Heart left ventricle (tissue), 16 donors: ENCODE results near the gene ELAVL1. TPM values are rescaled to one million over a fixed set of nuclear protein-coding genes. Genes with fewer than 3 reads are reported as not detected.

Experiments used
- ATAC-seq, 4 donors: fragments of 200-7000 bp; cut with Tn5 transposase; one replicate each; pipeline ENCODE4 v1.9.1; 2020 to 2022; ENCODE audit warnings: moderate library complexity in 4 of 4, mild to moderate bottlenecking in 3 of 4, moderate number of reproducible peaks in 1 of 4
- DNase-seq, 5 donors: peaks; one replicate each; pipeline ENCODE4 v3.0.0-alpha.2; 2020
- H3K27ac ChIP-seq, 12 donors: fragments of 200-600 bp; sonication (generic) in 4 of 12; one replicate each; pipeline versions ENCODE4 v1.5.0 to v1.8.0; 2016 to 2022; ENCODE audit warnings: mild to moderate bottlenecking in 2 of 12
- H3K27me3 ChIP-seq, 9 donors: fragments of 200-600 bp; sonication (generic) in 2 of 9; one replicate each; pipeline versions ENCODE4 v1.5.1 to v1.8.0; 2016 to 2022; ENCODE audit warnings: mild to moderate bottlenecking in 3 of 9
- H3K36me3 ChIP-seq, 9 donors: fragments of 200-600 bp; sonication (generic) in 2 of 9; one replicate each; pipeline versions ENCODE4 v1.5.0 to v1.8.0; 2018 to 2022; ENCODE audit warnings: mild to moderate bottlenecking in 2 of 9
- H3K4me1 ChIP-seq, 12 donors: fragments of 200-600 bp; sonication (generic) in 4 of 12; one replicate each; pipeline versions ENCODE4 v1.5.0 to v1.8.0; 2016 to 2022; ENCODE audit warnings: mild to moderate bottlenecking in 3 of 12
- H3K4me3 ChIP-seq, 12 donors: fragments of 200-600 bp; sonication (generic) in 4 of 12; one replicate each; pipeline versions ENCODE4 v1.5.0 to v1.8.0; 2017 to 2022; ENCODE audit warnings: mild to moderate bottlenecking in 9 of 12, moderate library complexity in 4 of 12
- H3K9me3 ChIP-seq, 12 donors: fragments of 200-600 bp; sonication (generic) in 4 of 12; one replicate each; pipeline versions ENCODE4 v1.5.0 to v1.8.0; 2016 to 2022; ENCODE audit warnings: mild to moderate bottlenecking in 1 of 12
- CTCF ChIP-seq, 12 donors: fragments of 200-600 bp; sonication (generic) in 4 of 12; IDR thresholded peaks; one replicate each; pipeline versions ENCODE4 v1.5.0 to v1.8.0; 2018 to 2022; ENCODE audit warnings: antibody characterized with exemption in 12 of 12, mild to moderate bottlenecking in 5 of 12
- POLR2A ChIP-seq, 2 donors: fragments of 450-650 bp; IDR thresholded peaks; one replicate each; pipeline ENCODE4 v1.6.1; 2017; ENCODE audit warnings: antibody characterized with exemption in 2 of 2, mild to moderate bottlenecking in 2 of 2, moderate library complexity in 2 of 2
- WGBS, 4 donors: extraction: QIAGEN DNeasy Blood & Tissue Kit in 2 of 4; methylation state at CpG; one replicate each; pipeline versions ENCODE4 v1.1.5 to v1.1.7; 2013 to 2018; 5-methylcytosine and 5-hydroxymethylcytosine counted together
- intact Hi-C, 10 donors: fragments of 100-400 bp; cut with DNase I; formaldehyde crosslinking; loops; one replicate each; pipeline versions ENCODE4 v1.11.1 to v1.14.2; 2022
- polyA plus RNA-seq, 2 donors: library from polyadenylated mRNA; stranded (reverse); fragments of 200-250 nt; gene quantifications; one replicate each; pipeline ENCODE4 v1.2.3, GENCODE V29; 2013
- total RNA-seq, 9 donors: library from RNA; depleted of rRNA in 2 of 9; stranded (reverse); fragments of >200 nt in 2 of 9; fragmentation: NEBNext Ultra II Directional in 3 of 9; extraction: Animal tissue kit (Norgen Biotek cat#: 25700) in 3 of 9; gene quantifications; one replicate each; pipeline versions ENCODE4 v1.1.0 to v1.2.4, GENCODE V29; 2016 to 2023
- donor health status: ischemic (EF 13 %, LVEDD 7.1; RV severe dilation, severe dysfunction).
- donor health status: healthy with polysubstance abuse.
- donor health status: DM: no; HTN: yes; CAD: no.
- donor health status: DM: no; HTN: no; CAD: no.
- donor health status: ischemic (EF 25% LVEDD 6.9; RV normal size, moderate dysfunction).
- donor health status: ischemic (EF 25% LVEDD 5.7; RV mildly dilated, moderate dysfunction).
- donor health status: healthy.
- donor health status: DM: yes; HTN: yes; CAD: no.
- donor health status: ischemic (EF 35%, LVEDD 5.7; RV mildly dilated, moderate dysfunction).
- donor health status: nonischemic (EF 11% LVEDD 7.7; RV severe dilation, severe dysfunction).
- donor health status: DM: yes; HTN: yes; CAD: no.
- donor health status: PGD.
- donor health status: ischemic (EF 29% LVEDD 5.4; RV normal size, mild dysfunction).
- donor health status: nonischemic (EF 23%, LVEDD 6.1; RV moderate dilation, normal function).

Gene ELAVL1
- total and polyA plus RNA-seq, 11 donors: 9.8 to 62.0 (median 52.6) TPM

DNA sequence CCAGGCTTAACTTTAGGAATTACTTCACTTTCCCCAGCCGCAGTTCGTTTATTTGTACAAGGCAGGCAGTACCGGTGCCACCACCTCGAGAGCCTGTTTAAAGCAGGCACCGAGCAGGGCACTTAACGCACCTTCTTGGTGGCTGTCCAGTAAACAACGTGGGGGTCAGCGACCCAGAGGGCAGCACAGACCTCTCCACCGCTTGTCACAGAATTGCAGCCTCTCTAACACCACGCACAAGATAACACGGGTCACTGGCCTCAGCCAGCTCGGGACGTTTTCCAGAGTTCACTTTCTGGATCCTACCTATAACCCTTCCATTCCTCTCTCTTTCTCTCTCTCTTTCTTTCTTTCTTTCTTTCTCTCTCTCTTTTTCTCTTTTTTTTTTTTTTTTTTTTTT is 16.8 kb upstream of the ELAVL1 start:
- 84 to 87% (median 86%) methylated on average over 13 of the region's 13 CpGs for WGBS, 4 donors

DNA sequence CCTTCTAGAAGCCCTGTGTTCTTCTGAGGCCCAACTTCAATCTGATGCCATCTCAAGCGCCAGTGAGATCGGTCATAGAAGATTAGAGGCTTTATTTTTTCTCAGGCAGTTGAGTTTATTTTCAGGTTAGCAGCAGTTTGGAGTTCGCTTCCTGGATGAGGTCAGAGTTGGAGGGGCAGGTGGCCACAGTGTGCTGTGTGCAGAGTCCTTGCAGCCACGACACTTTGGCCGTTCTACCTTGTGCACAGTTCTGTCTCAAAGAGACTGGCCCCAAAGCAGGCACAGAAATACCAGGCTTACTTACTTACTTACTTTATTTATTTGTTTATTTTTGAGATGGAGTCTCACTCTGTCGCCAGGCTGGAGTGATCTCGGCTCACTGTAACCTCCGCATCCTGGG is 15.9 kb upstream of the ELAVL1 start:
- intact Hi-C loops: no loop called here
- H3K4me1 ChIP-seq: no peaks in the 10 kb centered on the region
- no peaks in the 10 kb centered on the region for H3K9me3 ChIP-seq
- ATAC-seq: no peak
- no peaks in the 10 kb centered on the region for H3K36me3 ChIP-seq
- H3K27me3 ChIP-seq: no peaks in the 10 kb centered on the region
- no peak overlapping the region for H3K4me3 ChIP-seq
- 82 to 90% (median 87%) methylated on average over 8 of the region's 8 CpGs for WGBS, 4 donors
- no peak overlapping the region for H3K27ac ChIP-seq
- no peak for DNase-seq
- TF ChIP-seq POLR2A (IDR thresholded peaks at IDR 0.05) (no peak), CTCF (IDR thresholded peaks at IDR 0.05) (no peak)

More for the DNA sequence above, 16.8 kb upstream of the ELAVL1 start:
- H3K27me3 ChIP-seq: no peaks in the 10 kb centered on the region
- H3K27ac ChIP-seq: no peak overlapping the region
- no peaks in the 10 kb centered on the region for H3K36me3 ChIP-seq
- H3K4me1 ChIP-seq: no peaks in the 10 kb centered on the region
- intact Hi-C loops: no loop called here
- no peak overlapping the region for H3K4me3 ChIP-seq
- TF ChIP-seq CTCF (IDR thresholded peaks at IDR 0.05): no peak
- TF ChIP-seq POLR2A (IDR thresholded peaks at IDR 0.05): no peak
- no peaks in the 10 kb centered on the region for H3K9me3 ChIP-seq
- DNase-seq (no peak), ATAC-seq (no peak)

DNA sequence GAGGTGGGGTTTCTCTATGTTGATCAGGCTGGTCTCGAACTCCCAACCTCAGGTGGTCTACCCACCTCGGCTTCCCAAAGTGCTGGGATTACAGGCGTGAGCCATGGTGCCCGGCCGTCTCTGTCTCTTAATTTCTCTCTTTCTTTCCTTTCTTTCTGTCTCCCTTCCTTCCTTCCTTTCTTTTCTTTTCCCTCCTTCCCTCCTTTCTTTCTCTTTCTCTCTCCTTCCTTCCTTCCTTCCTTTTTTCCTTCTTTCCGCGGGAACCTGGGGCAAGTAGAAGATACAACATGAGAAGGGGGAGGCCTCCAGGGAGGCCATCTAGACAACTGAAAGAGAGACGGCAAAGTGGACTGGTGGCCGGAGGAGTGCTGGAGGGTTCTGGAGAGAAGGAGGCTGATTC is 15.2 kb upstream of the ELAVL1 start:
- Histone ChIP-seq H3K27ac (no peak overlapping the region), H3K4me1 (no peaks in the 10 kb centered on the region), H3K9me3 (no peaks in the 10 kb centered on the region), H3K27me3 (no peaks in the 10 kb centered on the region), H3K4me3 (no peak overlapping the region), H3K36me3 (no peaks in the 10 kb centered on the region)
- 69 to 76% (median 72%) methylated on average over 9 of the region's 9 CpGs for WGBS, 4 donors
- ATAC-seq: no peak
- DNase-seq: no peak
- intact Hi-C loops: no loop called here
- no peak for TF ChIP-seq CTCF (IDR thresholded peaks at IDR 0.05)
- TF ChIP-seq POLR2A (IDR thresholded peaks at IDR 0.05): no peak

GRCh38 chr19:8017808-8018207 is 12.4 kb upstream of the ELAVL1 start:
- Histone ChIP-seq H3K27me3 (no peaks in the 10 kb centered on the region), H3K36me3 (no peaks in the 10 kb centered on the region), H3K9me3 (no peaks in the 10 kb centered on the region), H3K4me1 (no peaks in the 10 kb centered on the region), H3K4me3 (no peak overlapping the region), H3K27ac (no peak overlapping the region)
- no peak for DNase-seq
- TF ChIP-seq POLR2A (IDR thresholded peaks at IDR 0.05): no peak
- TF ChIP-seq CTCF (IDR thresholded peaks at IDR 0.05): no peak
- ATAC-seq: no peak
- intact Hi-C loops: loop anchor here in 1 of 10 donors (10.0 kb wide), 1 partner anchor 127 kb away; the partner anchor contains the start of gene FBN3
- 71 to 88% (median 83%) methylated on average over 14 of the region's 14 CpGs for WGBS, 4 donors
